H1 (cell line): ENCODE data around the gene GTPBP6. TPM values are rescaled to one million over a fixed set of nuclear protein-coding genes. Genes with fewer than 3 reads are reported as not detected.

Experiments
- CTCF ChIA-PET: fragments of 300-600 bp; sonication (Branson Sonifier 250); formaldehyde crosslinking; loops from one replicate; lab custom pipeline; 2021; ENCODE audit not compliant: partially characterized antibody; lab: Charles Lee
- POLR2A ChIA-PET: fragments of 300-600 bp; sonication (Branson Sonifier 250); formaldehyde crosslinking; loops from one replicate; lab custom pipeline; 2021; ENCODE audit warnings: inconsistent platforms; ENCODE audit not compliant: partially characterized antibody; lab: Charles Lee
- DNase-seq, 2 experiments: peaks; one replicate each; pipeline versions ENCODE4 v3.0.0 to v3.0.0-alpha.2; 2010 to 2022; ENCODE audit warnings: low spot score in 2 of 2, low read depth in 1 of 2, mixed read lengths in 1 of 2
- FAIRE-seq: peaks from 2 replicates; lab custom pipeline; 2011; peaks lifted over from hg19 to GRCh38; lab: Jason Lieb, UNC
- H2AFZ ChIP-seq: 2 replicates; pipeline ENCODE4 v1.8.1; 2012; ENCODE audit warnings: low read length, inconsistent platforms
- H2AK5ac ChIP-seq: 2 replicates; pipeline ENCODE4 v1.6.1; 2013; ENCODE audit warnings: low read depth, low read length
- H2BK120ac ChIP-seq: replicated peaks from 2 replicates; pipeline ENCODE3; 2013; ENCODE audit warnings: low read depth, low read length, inconsistent platforms
- H2BK12ac ChIP-seq: 2 replicates; pipeline ENCODE4 v1.6.1; 2013; ENCODE audit warnings: low read depth, low read length
- H2BK15ac ChIP-seq: 2 replicates; pipeline ENCODE4 v1.6.1; 2013; ENCODE audit warnings: low read length
- H2BK20ac ChIP-seq: 2 replicates; pipeline ENCODE4 v1.6.1; 2013; ENCODE audit warnings: low read length
- H2BK5ac ChIP-seq: 2 replicates; pipeline ENCODE4 v1.6.1; 2013; ENCODE audit warnings: low read depth, low read length
- H3K14ac ChIP-seq: 2 replicates; pipeline ENCODE4 v1.6.1; 2013; ENCODE audit warnings: inconsistent platforms; ENCODE audit not compliant: insufficient read length
- H3K18ac ChIP-seq: 2 replicates; pipeline ENCODE4 v1.6.1; 2013; ENCODE audit warnings: low read length; ENCODE audit errors: extremely low read depth
- H3K23ac ChIP-seq: 2 replicates; pipeline ENCODE4 v1.6.1; 2013; ENCODE audit warnings: inconsistent platforms; ENCODE audit not compliant: insufficient read length
- H3K23me2 ChIP-seq: 2 replicates; pipeline ENCODE4 v1.6.1; 2013; ENCODE audit warnings: low read depth, low read length
- H3K27ac ChIP-seq: 2 replicates; pipeline ENCODE4 v1.6.1; 2011; ENCODE audit warnings: low read depth, low read length, inconsistent platforms
- H3K27me3 ChIP-seq, 4 experiments: replicated peaks in 1 of 4; 1 replicate in 1 of 4; 2 replicates in 3 of 4; pipeline versions ENCODE4 v1.6.1 to v1.8.1; 2011 to 2013; ENCODE audit warnings: low read length in 3 of 4, mild to moderate bottlenecking in 3 of 4, inconsistent platforms in 2 of 4, mixed read lengths in 2 of 4, moderate library complexity in 1 of 4; ENCODE audit not compliant: control insufficient read depth in 3 of 4, insufficient read depth in 3 of 4; ENCODE audit errors: extremely low read depth in 1 of 4
- H3K36me3 ChIP-seq, 4 experiments: 2 replicates each; pipeline versions ENCODE4 v1.6.1 to v1.8.1; 2011 to 2013; ENCODE audit warnings: mild to moderate bottlenecking in 4 of 4, low read length in 3 of 4, moderate library complexity in 2 of 4, control low read depth in 1 of 4, inconsistent platforms in 1 of 4; ENCODE audit not compliant: insufficient read depth in 4 of 4, control insufficient read depth in 2 of 4
- H3K4ac ChIP-seq: replicated peaks from 2 replicates; pipeline ENCODE3; 2013; ENCODE audit warnings: low read length, low read depth, mixed read lengths, inconsistent platforms; ENCODE audit not compliant: insufficient read length
- H3K4me1 ChIP-seq, 4 experiments: replicated peaks in 1 of 4; 1 replicate in 1 of 4; 2 replicates in 3 of 4; pipeline versions ENCODE4 v1.6.1 to v1.8.1; 2011 to 2013; ENCODE audit warnings: low read length in 3 of 4, inconsistent platforms in 2 of 4, mixed read lengths in 1 of 4; ENCODE audit not compliant: insufficient read depth in 4 of 4, control insufficient read depth in 3 of 4
- H3K4me2 ChIP-seq, 2 experiments: 2 replicates each; pipeline versions ENCODE4 v1.6.1 to v1.8.1; 2011 to 2013; ENCODE audit warnings: low read depth in 2 of 2, low read length in 2 of 2, control low read depth in 1 of 2, inconsistent platforms in 1 of 2, mild to moderate bottlenecking in 1 of 2; ENCODE audit not compliant: insufficient read depth in 1 of 2
- H3K4me3 ChIP-seq, 4 experiments: fragments of 200-600, 300-600 bp in 1 of 4; sonication (generic), shearing (Covaris generic), sonication (Bioruptor Twin) in 1 of 4; 2 replicates each; pipeline versions ENCODE4 v1.5.1 to v1.8.1; 2011 to 2016; ENCODE audit warnings: low read length in 4 of 4, low read depth in 3 of 4, control low read depth in 2 of 4, inconsistent platforms in 2 of 4, mild to moderate bottlenecking in 2 of 4, mixed read lengths in 1 of 4, moderate library complexity in 1 of 4; ENCODE audit not compliant: insufficient read depth in 2 of 4; ENCODE audit errors: extremely low read depth in 1 of 4
- H3K56ac ChIP-seq: replicated peaks from 2 replicates; pipeline ENCODE3; 2013; ENCODE audit warnings: low read depth, mild to moderate bottlenecking, mixed read lengths, low read length, inconsistent platforms; ENCODE audit not compliant: insufficient read length
- H3K79me1 ChIP-seq: 2 replicates; pipeline ENCODE4 v1.6.1; 2013; ENCODE audit warnings: low read depth, low read length, control low read depth
- H3K79me2 ChIP-seq, 2 experiments: 2 replicates each; pipeline versions ENCODE4 v1.6.1 to v1.8.1; 2012 to 2013; ENCODE audit warnings: low read length in 2 of 2, mild to moderate bottlenecking in 2 of 2, inconsistent platforms in 1 of 2; ENCODE audit not compliant: insufficient read depth in 2 of 2, control insufficient read depth in 1 of 2
- H3K9ac ChIP-seq, 4 experiments: replicated peaks in 1 of 4; 1 replicate in 1 of 4; 2 replicates in 3 of 4; pipeline versions ENCODE4 v1.6.1 to v1.8.1; 2011 to 2013; ENCODE audit warnings: low read depth in 3 of 4, low read length in 3 of 4, control low read depth in 2 of 4, mild to moderate bottlenecking in 2 of 4, moderate library complexity in 2 of 4, inconsistent platforms in 1 of 4; ENCODE audit errors: extremely low read depth in 1 of 4
- H3K9me3 ChIP-seq, 2 experiments: 2 replicates each; pipeline versions ENCODE4 v1.6.1 to v1.8.1; 2012 to 2013; ENCODE audit warnings: mild to moderate bottlenecking in 2 of 2, moderate library complexity in 2 of 2, control low read depth in 1 of 2, inconsistent platforms in 1 of 2, low read depth in 1 of 2, low read length in 1 of 2, mixed read lengths in 1 of 2; ENCODE audit not compliant: insufficient read depth in 2 of 2
- H4K20me1 ChIP-seq, 2 experiments: replicated peaks in 1 of 2; 2 replicates each; pipeline versions ENCODE3 to v1.8.1; 2011 to 2013; ENCODE audit warnings: inconsistent platforms in 2 of 2, low read length in 2 of 2, mild to moderate bottlenecking in 1 of 2; ENCODE audit not compliant: insufficient read depth in 2 of 2, control insufficient read depth in 1 of 2
- H4K5ac ChIP-seq: 2 replicates; pipeline ENCODE4 v1.6.1; 2013; ENCODE audit warnings: low read length, low read depth, mixed read lengths, inconsistent platforms; ENCODE audit not compliant: insufficient read length
- H4K8ac ChIP-seq: 2 replicates; pipeline ENCODE4 v1.8.0; 2013; ENCODE audit warnings: mild to moderate bottlenecking, moderate library complexity, low read length, inconsistent platforms; ENCODE audit not compliant: insufficient read depth; ENCODE audit errors: extremely low read depth
- H4K91ac ChIP-seq: replicated peaks from 2 replicates; pipeline ENCODE3; 2013; ENCODE audit warnings: low read length, mixed read lengths, inconsistent platforms; ENCODE audit not compliant: insufficient read length
- PHF8 ChIP-seq: fragments of 200-600 bp; sonication (generic); conservative IDR thresholded peaks from 2 replicates; pipeline ENCODE4 v1.7.1; 2012; ENCODE audit warnings: low read depth, mild to moderate bottlenecking, inconsistent platforms, low read length, moderate library complexity
- RBBP5 ChIP-seq: IDR thresholded peaks from 2 replicates; pipeline ENCODE4 v1.7.1; 2012; ENCODE audit warnings: low read depth, mild to moderate bottlenecking, inconsistent platforms, low read length, moderate library complexity, borderline replicate concordance
- WGBS, 2 experiments: shearing (Covaris generic) in 1 of 2; methylation state at CpG; one replicate each; pipeline versions ENCODE4 v1.1.6 to v1.1.7; 2013 to 2015; ENCODE audit warnings: low lambda C conversion rate in 2 of 2, mixed read lengths in 2 of 2, inconsistent platforms in 1 of 2, low coverage in 1 of 2, missing lambda C conversion rate in 1 of 2; ENCODE audit not compliant: insufficient replicate concordance in 2 of 2, insufficient coverage in 1 of 2, insufficient read length in 1 of 2; ENCODE audit errors: extremely low coverage in 1 of 2, missing lambda C conversion rate in 1 of 2; 5-methylcytosine and 5-hydroxymethylcytosine counted together
- polyA plus RNA-seq, 7 experiments: library from polyadenylated mRNA; depleted of rRNA in 3 of 7; stranded (reverse) in 5 of 7; unstranded in 2 of 7; fragments of >200 nt in 5 of 7; fragments of 200-250 nt in 2 of 7; gene quantifications; 1 replicate in 5 of 7; 2 replicates in 1 of 7; 4 replicates in 1 of 7; pipeline versions ENCODE4 v1.2.1 to v1.2.3, GENCODE V29; 2011 to 2013; ENCODE audit warnings: missing spikeins in 2 of 7, mixed read lengths in 2 of 7
- total RNA-seq: library from RNA; stranded (reverse); fragmentation: NEBNext Ultra II Directional; extraction: Animal tissue kit (Norgen Biotek cat#: 25700); gene quantifications from 2 replicates; pipeline ENCODE4 v1.2.1, GENCODE V29; 2021

GTPBP6 gene
- total and polyA plus RNA-seq, 2 of the 8 experiments (the other 6 are each of a cell fraction or from before 2014, with no cell fraction given): 33.9 to 57.1 TPM

GRCh38 chrX:349196-349595 is 30.6 kb upstream of the GTPBP6 start:
- Histone ChIP-seq H3K23me2 (no peaks in the 10 kb centered on the region), H3K79me1 (peaks cover 13% of the 10 kb centered on the region), H4K91ac (no peak overlapping the region), H3K79me2 (peaks cover 0 to 43% of the 10 kb centered on the region in 2 experiments; a peak in 2 of 4 replicates), H3K9me3 (no peaks in the 10 kb centered on the region), H3K27me3 (no peaks in the 10 kb centered on the region), H3K4me3 (no peak overlapping the region), H3K9ac (no peak overlapping the region), H4K5ac (no peak overlapping the region), H2BK12ac (no peak overlapping the region), H3K4ac (no peak overlapping the region), H3K18ac (no peak overlapping the region), H3K56ac (no peak overlapping the region), H2AFZ (no peak overlapping the region), H3K4me2 (no peak overlapping the region), H3K36me3 (peaks cover 0 to 29% (median 7%) of the 10 kb centered on the region in 4 experiments; a peak in 5 of 8 replicates), H3K14ac (no peak overlapping the region), H4K8ac (no peak overlapping the region), H2BK20ac (no peak overlapping the region), H3K23ac (no peak overlapping the region), H2BK5ac (no peak overlapping the region; the same call in 1 of the 2 replicates), H2BK15ac (no peak overlapping the region), H4K20me1 (peaks cover 9 to 14% of the 10 kb centered on the region in 2 experiments), H3K27ac (no peak overlapping the region), H2BK120ac (no peak overlapping the region), H3K4me1 (no peaks in the 10 kb centered on the region; a peak in 1 of 7 replicates), H2AK5ac (no peak overlapping the region)
- FAIRE-seq (no peak), DNase-seq (no peak)
- ChIA-PET POLR2A (no interaction called here), CTCF (no interaction called here)
- WGBS, 2 experiments: 95% methylated on average over 18 of the region's 18 CpGs; no CpG with 5 or more reads in 1 of the 2 experiments
- TF ChIP-seq PHF8: no peak
- TF ChIP-seq RBBP5: no peak
